PFSK-1 (cell line): ENCODE measurements around the gene TREML1.

ENCODE experiments used
- POLR2AphosphoS5 ChIP-seq: IDR thresholded peaks from 2 replicates; pipeline ENCODE4 v1.6.1; 2012; ENCODE audit warnings: low read depth, mild to moderate bottlenecking, control low read depth, low read length, moderate library complexity
- SIN3A ChIP-seq: IDR thresholded peaks from 2 replicates; pipeline ENCODE4 v1.6.1; 2012; ENCODE audit warnings: mild to moderate bottlenecking, low read length, moderate library complexity, borderline replicate concordance; ENCODE audit not compliant: insufficient read depth
- TF ChIP-seq, protein P1 (sequence below), 2 experiments: IDR thresholded peaks; 2 replicates each; pipeline versions ENCODE4 v1.6.1 to v1.8.0; 2011 to 2012; ENCODE audit warnings: low read depth in 2 of 2, low read length in 2 of 2, control low read depth in 1 of 2, inconsistent platforms in 1 of 2, mild to moderate bottlenecking in 1 of 2, moderate library complexity in 1 of 2; ENCODE audit not compliant: insufficient read depth in 1 of 2

DNA sequence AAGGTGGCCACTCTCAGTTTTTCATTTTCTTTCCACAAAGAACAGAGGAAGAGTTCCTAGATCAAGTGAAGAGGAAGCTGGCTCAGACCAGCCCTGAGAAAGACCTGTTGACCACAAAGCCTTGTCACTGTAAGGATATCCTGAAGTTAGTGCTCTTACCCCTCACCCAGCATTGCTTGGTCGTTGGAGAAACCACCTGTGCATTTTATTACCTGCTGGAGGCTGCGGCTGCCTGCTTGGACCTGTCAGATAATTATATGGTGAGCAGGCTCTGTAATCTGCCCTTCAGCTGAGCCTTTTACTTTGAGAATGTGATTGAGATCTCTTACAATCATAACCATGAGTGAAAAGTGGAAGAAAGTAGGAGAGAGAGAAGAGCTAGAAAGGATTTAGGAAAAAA, 21.9 kb downstream of the TREML1 start:
- TF ChIP-seq SIN3A (no peak), POLR2AphosphoS5 (no peak)
- TF ChIP-seq, protein P1, sequence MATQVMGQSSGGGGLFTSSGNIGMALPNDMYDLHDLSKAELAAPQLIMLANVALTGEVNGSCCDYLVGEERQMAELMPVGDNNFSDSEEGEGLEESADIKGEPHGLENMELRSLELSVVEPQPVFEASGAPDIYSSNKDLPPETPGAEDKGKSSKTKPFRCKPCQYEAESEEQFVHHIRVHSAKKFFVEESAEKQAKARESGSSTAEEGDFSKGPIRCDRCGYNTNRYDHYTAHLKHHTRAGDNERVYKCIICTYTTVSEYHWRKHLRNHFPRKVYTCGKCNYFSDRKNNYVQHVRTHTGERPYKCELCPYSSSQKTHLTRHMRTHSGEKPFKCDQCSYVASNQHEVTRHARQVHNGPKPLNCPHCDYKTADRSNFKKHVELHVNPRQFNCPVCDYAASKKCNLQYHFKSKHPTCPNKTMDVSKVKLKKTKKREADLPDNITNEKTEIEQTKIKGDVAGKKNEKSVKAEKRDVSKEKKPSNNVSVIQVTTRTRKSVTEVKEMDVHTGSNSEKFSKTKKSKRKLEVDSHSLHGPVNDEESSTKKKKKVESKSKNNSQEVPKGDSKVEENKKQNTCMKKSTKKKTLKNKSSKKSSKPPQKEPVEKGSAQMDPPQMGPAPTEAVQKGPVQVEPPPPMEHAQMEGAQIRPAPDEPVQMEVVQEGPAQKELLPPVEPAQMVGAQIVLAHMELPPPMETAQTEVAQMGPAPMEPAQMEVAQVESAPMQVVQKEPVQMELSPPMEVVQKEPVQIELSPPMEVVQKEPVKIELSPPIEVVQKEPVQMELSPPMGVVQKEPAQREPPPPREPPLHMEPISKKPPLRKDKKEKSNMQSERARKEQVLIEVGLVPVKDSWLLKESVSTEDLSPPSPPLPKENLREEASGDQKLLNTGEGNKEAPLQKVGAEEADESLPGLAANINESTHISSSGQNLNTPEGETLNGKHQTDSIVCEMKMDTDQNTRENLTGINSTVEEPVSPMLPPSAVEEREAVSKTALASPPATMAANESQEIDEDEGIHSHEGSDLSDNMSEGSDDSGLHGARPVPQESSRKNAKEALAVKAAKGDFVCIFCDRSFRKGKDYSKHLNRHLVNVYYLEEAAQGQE (IDR thresholded peaks at IDR 0.05; ENCODE audit: insufficient read depth in 1 of 2, low read depth in 2 of 2, low read length in 2 of 2) = no peak
